ENCODE data around the gene EIF1.

EIF1 gene

GRCh38 chr17:41710472-41711090 is 21.9 kb downstream of the EIF1 start:
- DNase-seq (ENCODE audit: low read depth), result no peak
- H3K4me3 ChIP-seq (ENCODE audit: low read depth, low read length), result no peak overlapping the region
- TF ChIP-seq, protein P1, sequence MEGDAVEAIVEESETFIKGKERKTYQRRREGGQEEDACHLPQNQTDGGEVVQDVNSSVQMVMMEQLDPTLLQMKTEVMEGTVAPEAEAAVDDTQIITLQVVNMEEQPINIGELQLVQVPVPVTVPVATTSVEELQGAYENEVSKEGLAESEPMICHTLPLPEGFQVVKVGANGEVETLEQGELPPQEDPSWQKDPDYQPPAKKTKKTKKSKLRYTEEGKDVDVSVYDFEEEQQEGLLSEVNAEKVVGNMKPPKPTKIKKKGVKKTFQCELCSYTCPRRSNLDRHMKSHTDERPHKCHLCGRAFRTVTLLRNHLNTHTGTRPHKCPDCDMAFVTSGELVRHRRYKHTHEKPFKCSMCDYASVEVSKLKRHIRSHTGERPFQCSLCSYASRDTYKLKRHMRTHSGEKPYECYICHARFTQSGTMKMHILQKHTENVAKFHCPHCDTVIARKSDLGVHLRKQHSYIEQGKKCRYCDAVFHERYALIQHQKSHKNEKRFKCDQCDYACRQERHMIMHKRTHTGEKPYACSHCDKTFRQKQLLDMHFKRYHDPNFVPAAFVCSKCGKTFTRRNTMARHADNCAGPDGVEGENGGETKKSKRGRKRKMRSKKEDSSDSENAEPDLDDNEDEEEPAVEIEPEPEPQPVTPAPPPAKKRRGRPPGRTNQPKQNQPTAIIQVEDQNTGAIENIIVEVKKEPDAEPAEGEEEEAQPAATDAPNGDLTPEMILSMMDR (IDR thresholded peaks at IDR 0.05; ENCODE audit: insufficient read depth, low read depth, low read length, missing control alignments), result no peak

DNA sequence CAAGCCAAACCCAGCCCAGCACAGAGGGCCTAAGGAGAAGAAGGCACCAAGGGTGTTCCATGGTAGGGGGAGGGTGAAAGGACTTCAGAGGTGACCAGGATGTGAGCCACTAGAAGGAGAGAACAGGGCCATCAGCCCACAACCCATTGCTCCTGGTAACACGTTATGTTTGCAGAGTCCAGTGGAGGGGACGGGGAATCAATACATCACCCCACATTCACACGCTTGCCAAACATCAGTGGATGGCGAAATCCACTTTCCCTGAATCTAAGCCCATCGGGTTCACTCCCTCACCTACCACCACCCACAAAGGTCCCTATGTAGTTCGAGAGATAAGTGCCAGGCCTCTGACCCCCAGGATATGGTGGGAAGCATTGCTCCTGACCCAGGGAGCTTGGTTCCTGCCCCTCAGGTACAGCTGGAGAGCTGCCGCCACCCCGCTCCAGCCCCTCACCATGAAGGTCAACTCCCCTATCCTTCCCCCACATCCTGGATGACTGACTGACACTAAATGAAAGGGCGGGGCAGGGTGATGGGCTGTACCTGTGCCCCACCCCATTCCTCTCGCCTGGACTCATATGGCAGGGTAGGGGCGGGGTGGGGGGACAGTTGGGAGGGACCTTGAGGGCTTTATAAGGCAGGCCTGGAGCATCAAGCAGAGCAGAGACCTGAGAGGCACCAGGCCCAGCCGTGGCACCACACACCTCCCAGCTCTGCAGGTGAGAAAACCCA is 23.1 kb downstream of the EIF1 start, which contains the start of gene GAST:
Gene GAST, plus strand, starts transcription at position 663 of the 732 bp plus-strand sequence. CDS start 3,106 bp downstream, outside the sequence.
- TF ChIP-seq, protein P1 (IDR thresholded peaks at IDR 0.05; ENCODE audit: insufficient read depth, low read depth, low read length, missing control alignments), result no peak
- H3K4me3 ChIP-seq (ENCODE audit: low read depth, low read length), result no peak within 1 kb of the TSS
- no peak for DNase-seq (ENCODE audit: low read depth)

GRCh38 chr17:41717408-41718286 is 29.0 kb downstream of the EIF1 start:
- H3K4me3 ChIP-seq (ENCODE audit: low read depth, low read length), result no peak overlapping the region
- TF ChIP-seq, protein P1 (IDR thresholded peaks at IDR 0.05; ENCODE audit: insufficient read depth, low read depth, low read length, missing control alignments), result no peak
- DNase-seq (ENCODE audit: low read depth), result no peak

GRCh38 chr17:41718287-41718645 is 29.6 kb downstream of the EIF1 start:
- H3K4me3 ChIP-seq (ENCODE audit: low read depth, low read length), result no peak overlapping the region
- TF ChIP-seq, protein P1 (IDR thresholded peaks at IDR 0.05; ENCODE audit: insufficient read depth, low read depth, low read length, missing control alignments), result no peak
- no peak for DNase-seq (ENCODE audit: low read depth)

DNA sequence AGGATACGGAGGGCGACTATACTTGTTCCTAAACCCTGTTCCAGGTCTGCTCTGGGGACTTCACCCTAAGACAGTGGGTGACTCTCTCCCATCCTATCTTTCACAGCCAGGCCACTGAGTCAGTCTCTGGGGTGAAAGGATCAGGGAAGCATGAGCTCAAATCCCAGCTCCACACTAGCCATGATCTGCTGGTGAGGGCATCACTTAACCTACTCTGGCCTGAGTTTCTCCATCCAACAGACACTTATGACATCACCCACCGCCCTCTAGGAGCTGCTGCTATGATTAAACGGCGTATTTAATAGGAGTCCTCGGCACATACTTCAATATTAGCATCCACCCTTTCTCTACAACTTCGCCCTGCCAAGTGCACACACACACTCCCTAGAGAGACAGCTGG is 33.5 kb downstream of the EIF1 start:
- H3K4me3 ChIP-seq (ENCODE audit: low read depth, low read length), result no peak overlapping the region
- TF ChIP-seq, protein P1 (IDR thresholded peaks at IDR 0.05; ENCODE audit: insufficient read depth, low read depth, low read length, missing control alignments), result no peak
- no peak for DNase-seq (ENCODE audit: low read depth)

DNA sequence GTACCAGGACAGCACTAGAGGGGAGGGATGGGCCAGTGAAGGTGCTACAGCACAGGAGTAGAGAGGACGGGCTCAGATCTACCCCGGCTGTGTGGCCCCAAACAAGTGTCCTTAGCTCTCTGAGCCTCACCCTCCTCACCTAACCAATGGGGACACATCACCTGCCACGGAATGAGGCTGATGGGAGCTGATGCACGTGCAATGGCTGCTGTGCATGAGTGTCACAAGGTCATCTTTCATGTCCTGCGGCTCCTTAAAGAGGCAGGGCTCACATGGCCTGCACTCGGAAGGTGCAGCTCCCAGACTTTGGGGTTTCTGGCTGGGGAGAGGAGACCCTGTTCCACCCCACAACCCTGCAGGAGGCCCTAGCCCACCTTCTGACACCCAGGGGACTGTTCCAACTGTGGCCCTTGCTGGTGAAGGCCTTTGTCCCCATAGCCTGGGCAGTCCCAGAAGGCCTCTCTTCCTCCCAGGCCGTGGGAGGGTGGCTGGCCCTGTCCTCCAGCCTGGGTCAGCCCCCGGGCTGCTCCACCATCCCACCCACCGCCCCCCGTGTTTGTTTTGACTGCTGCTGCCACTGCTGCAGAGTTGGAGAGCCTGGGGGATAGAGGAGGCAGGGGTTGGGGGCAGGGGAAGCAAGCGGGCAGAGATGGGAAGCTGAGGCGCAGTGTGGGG is 35.3 kb downstream of the EIF1 start:
- no peak for DNase-seq (ENCODE audit: low read depth)
- TF ChIP-seq, protein P1 (IDR thresholded peaks at IDR 0.05; ENCODE audit: insufficient read depth, low read depth, low read length, missing control alignments), result no peak
- H3K4me3 ChIP-seq (ENCODE audit: low read depth, low read length), result no peak overlapping the region
